NB4 (cell line): ENCODE measurements around the gene EHF.

Experiments used
- CTCF ChIP-seq: IDR thresholded peaks from one replicate; pipeline ENCODE4 v1.5.1; 2012; ENCODE audit warnings: low read depth, low read length
- MAX ChIP-seq: IDR thresholded peaks from 2 replicates; pipeline ENCODE4 v1.6.1; 2011; ENCODE audit warnings: low read depth, low read length
- MYC ChIP-seq: IDR thresholded peaks from 2 replicates; pipeline ENCODE4 v1.6.1; 2011; ENCODE audit warnings: low read depth, low read length
- POLR2A ChIP-seq: IDR thresholded peaks from 2 replicates; pipeline ENCODE4 v1.6.1; 2011; ENCODE audit warnings: mild to moderate bottlenecking; ENCODE audit not compliant: insufficient read length; ENCODE audit errors: extremely low read depth

GRCh38 chr11:34604145-34604544 lies 16.7 kb upstream of the EHF start:
- no peak for TF ChIP-seq CTCF
- no peak for TF ChIP-seq MAX
- TF ChIP-seq POLR2A: no peak
- no peak for TF ChIP-seq MYC
